IPS-NIHi11 (cell line): ENCODE measurements around the gene PLN.

Experiments used
- DNase-seq: peaks from one replicate; pipeline ENCODE4 v3.0.0; 2012; ENCODE audit warnings: mixed read lengths, low spot score

PLN gene

GRCh38 chr6:118537574-118537973 lies 10.5 kb upstream of the PLN start:
- no peak for DNase-seq

- DNase-seq = no peak
These were observed 5.7 kb upstream of the PLN start for GRCh38 chr6:118542184-118542952.

GRCh38 chr6:118544105-118544504 lies 4.0 kb upstream of the PLN start:
- no peak for DNase-seq

GRCh38 chr6:118546164-118546879 lies 1.8 kb upstream of the PLN start:
- DNase-seq = no peak

- DNase-seq = no peak
These were observed 1.2 kb upstream of the PLN start for GRCh38 chr6:118546880-118547218.

GRCh38 chr6:118548613-118549012 lies 517 bp downstream of the PLN start:
- no peak for DNase-seq

- peak; percentile 24 for DNase-seq
These were observed 3.3 kb downstream of the PLN start for GRCh38 chr6:118551063-118552053.

- DNase-seq = no peak
These were observed 5.0 kb downstream of the PLN start for GRCh38 chr6:118553132-118553531.

- no peak for DNase-seq
These were observed 6.6 kb downstream of the PLN start for GRCh38 chr6:118554698-118555097.

- DNase-seq = no peak
These were observed 10.5 kb downstream of the PLN start for GRCh38 chr6:118558464-118559217.

- DNase-seq = no peak
These were observed 11.6 kb downstream of the PLN start for GRCh38 chr6:118559659-118560058.

GRCh38 chr6:118562248-118562647 lies 14.2 kb downstream of the PLN start:
- no peak for DNase-seq

- DNase-seq = no peak
These were observed 14.9 kb downstream of the PLN start for GRCh38 chr6:118562959-118563358.

- DNase-seq = peak; percentile 41
These were observed 17.3 kb downstream of the PLN start for GRCh38 chr6:118565311-118565960.

GRCh38 chr6:118567974-118568373 lies 19.9 kb downstream of the PLN start:
- no peak for DNase-seq

- DNase-seq = no peak
These were observed 21.4 kb downstream of the PLN start for GRCh38 chr6:118569498-118569897.

GRCh38 chr6:118571121-118571520 lies 23.0 kb downstream of the PLN start:
- no peak for DNase-seq

- DNase-seq = no peak
These were observed 26.2 kb downstream of the PLN start for GRCh38 chr6:118574051-118574865.

- no peak for DNase-seq
These were observed 29.9 kb downstream of the PLN start for GRCh38 chr6:118577972-118578371.

GRCh38 chr6:118578617-118579016 lies 30.5 kb downstream of the PLN start:
- DNase-seq = no peak
